ENCODE results near the gene PARN.

GRCh38 chr16:14398014-14398717, 231.9 kb downstream of the PARN start:
- TF ChIP-seq CTCF (IDR thresholded peaks at IDR 0.05) (no peak), EP300 (IDR thresholded peaks at IDR 0.05) (no peak), POLR2A (IDR thresholded peaks at IDR 0.05) (no peak)

Measured in sigmoid colon (tissue), 4 donors.